MM.1S (cell line): ENCODE data around the gene CNTN1.

ENCODE experiments used
- CTCF ChIP-seq: fragments of 300-600 bp; sonication (generic); IDR thresholded peaks from 2 replicates; pipeline ENCODE4 v1.5.1; 2016; ENCODE audit warnings: antibody characterized with exemption, low read length, mixed read lengths
- EZH2 ChIP-seq: fragments of 300-600 bp; sonication (generic); optimal IDR thresholded peaks from 2 replicates; pipeline ENCODE3; 2017; ENCODE audit warnings: low read depth, mild to moderate bottlenecking, antibody characterized with exemption, low read length, mixed read lengths

- TF ChIP-seq CTCF (no peak), EZH2 (no peak)
Observed at GRCh38 chr12:40688085-40688725, 4.0 kb upstream of the CNTN1 start.
